Gastrocnemius medialis (tissue), 4 donors: ENCODE data around the gene SLX9. TPM values are rescaled to one million over a fixed set of nuclear protein-coding genes. Genes with fewer than 3 reads are reported as not detected.

Source experiments
- ATAC-seq, 2 donors: fragments of 150-250 bp; one replicate each; pipeline ENCODE4 v1.9.1; 2016
- DNase-seq, 2 donors: peaks; one replicate each; pipeline ENCODE4 v3.0.0-alpha.2; 2019
- H3K27ac ChIP-seq, 4 donors: fragments of 200-600 bp; sonication (generic); 1 replicate in 1 of 4; 2 replicates in 3 of 4; pipeline ENCODE4 v1.5.1; 2016 to 2018; ENCODE audit warnings: mild to moderate bottlenecking in 2 of 4, moderate library complexity in 1 of 4
- H3K27me3 ChIP-seq, 3 donors: fragments of 200-600 bp; sonication (generic) in 2 of 3; 1 replicate in 1 of 3; 2 replicates in 2 of 3; pipeline versions ENCODE4 v1.5.1 to v1.6.0; 2016 to 2019; ENCODE audit warnings: mild to moderate bottlenecking in 1 of 3, moderate library complexity in 1 of 3
- H3K36me3 ChIP-seq, 2 donors: fragments of 200-600 bp; sonication (generic) in 1 of 2; one replicate each; pipeline ENCODE4 v1.5.1; 2017 to 2018
- H3K4me1 ChIP-seq, 2 donors: fragments of 200-600 bp; sonication (generic) in 1 of 2; one replicate each; pipeline ENCODE4 v1.5.1; 2016 to 2017; ENCODE audit warnings: mild to moderate bottlenecking in 2 of 2
- H3K4me3 ChIP-seq, 4 donors: fragments of 200-600 bp; sonication (generic) in 3 of 4; 1 replicate in 1 of 4; 2 replicates in 3 of 4; pipeline ENCODE4 v1.5.1; 2016 to 2019; ENCODE audit warnings: mild to moderate bottlenecking in 2 of 4
- H3K9me3 ChIP-seq, 3 donors: fragments of 200-600 bp; sonication (generic) in 2 of 3; 1 replicate in 1 of 3; 2 replicates in 2 of 3; pipeline ENCODE4 v1.5.1; 2016 to 2019
- POLR2A ChIP-seq, 2 donors: fragments of 450-650 bp; IDR thresholded peaks; one replicate each; pipeline ENCODE4 v1.6.1; 2017; ENCODE audit warnings: antibody characterized with exemption in 2 of 2, mild to moderate bottlenecking in 2 of 2, moderate library complexity in 2 of 2
- in situ Hi-C, 4 donors: fragments of 200-750 bp; cut with MboI; loops; one replicate each; pipeline versions ENCODE4 v1.15.0 to v1.8.0; 2017; ENCODE audit warnings: low sequenced_read_pairs in 4 of 4
- intact Hi-C: fragments of 100-400 bp; cut with DNase I; formaldehyde crosslinking; loops from one replicate; pipeline ENCODE4 v1.15.1; 2023; ENCODE audit warnings: low total_unique reads
- total RNA-seq, 4 donors: library from RNA; depleted of rRNA; stranded (reverse); fragments of >200 nt; gene quantifications; one replicate each; pipeline versions ENCODE4 v1.1.0 to v1.2.3, GENCODE V29; 2016
- TF ChIP-seq, protein P1 (sequence below), 5 experiments: fragments of 450-650 bp in 3 of 5; fragments of 200-600 bp in 2 of 5; sonication (generic) in 2 of 5; IDR thresholded peaks in 4 of 5; conservative IDR thresholded peaks in 1 of 5; 1 replicate in 4 of 5; 2 replicates in 1 of 5; pipeline ENCODE4 v1.5.1; 2016 to 2019; ENCODE audit warnings: antibody characterized with exemption in 5 of 5, mild to moderate bottlenecking in 3 of 5, moderate library complexity in 3 of 5

SLX9 gene
- total RNA-seq, 4 donors from 2014 or later = 23.7 to 37.6 (median 25.8) TPM

DNA sequence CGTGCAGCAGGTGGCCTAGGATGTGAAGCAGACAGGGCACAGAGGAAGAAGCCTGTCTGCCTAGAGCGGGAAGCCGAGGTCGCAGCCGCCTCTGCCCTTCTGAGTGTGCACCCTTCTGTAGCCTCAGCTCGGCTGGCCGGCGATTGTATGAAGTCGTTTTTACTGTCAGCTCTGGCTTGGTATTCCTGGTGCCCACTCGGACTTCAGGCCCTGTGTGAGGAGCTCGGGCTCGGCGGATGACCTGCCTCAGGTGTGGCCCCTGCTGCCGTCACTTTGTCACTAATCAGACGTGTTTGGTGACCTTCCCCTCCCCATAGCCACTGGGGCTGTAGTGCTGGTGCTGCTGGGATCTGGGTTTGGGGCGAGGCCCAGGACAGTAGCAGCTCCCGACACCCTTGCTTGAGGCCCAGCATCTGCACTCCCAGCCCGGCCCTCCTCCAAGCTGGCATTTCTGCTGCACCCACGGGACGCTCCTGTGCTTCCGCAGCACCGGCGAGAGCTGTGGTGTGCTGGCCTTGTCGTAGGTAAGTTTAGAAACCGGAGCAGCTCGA is 18.1 kb downstream of the SLX9 start:
- intact Hi-C loops = no loop called here
- Histone ChIP-seq H3K4me1 (peaks cover 34 to 47% of the 10 kb centered on the region in 2 donors), H3K27me3 (no peaks in the 10 kb centered on the region), H3K27ac (peak overlapping the region; percentile 15 to 59 (median 39)), H3K36me3 (peaks cover 0 to 7% of the 10 kb centered on the region in 2 donors), H3K4me3 (no peak overlapping the region), H3K9me3 (no peaks in the 10 kb centered on the region)
- ATAC-seq (no peak), DNase-seq (no peak)
- no peak for TF ChIP-seq POLR2A (IDR thresholded peaks at IDR 0.05)
- TF ChIP-seq, protein P1, sequence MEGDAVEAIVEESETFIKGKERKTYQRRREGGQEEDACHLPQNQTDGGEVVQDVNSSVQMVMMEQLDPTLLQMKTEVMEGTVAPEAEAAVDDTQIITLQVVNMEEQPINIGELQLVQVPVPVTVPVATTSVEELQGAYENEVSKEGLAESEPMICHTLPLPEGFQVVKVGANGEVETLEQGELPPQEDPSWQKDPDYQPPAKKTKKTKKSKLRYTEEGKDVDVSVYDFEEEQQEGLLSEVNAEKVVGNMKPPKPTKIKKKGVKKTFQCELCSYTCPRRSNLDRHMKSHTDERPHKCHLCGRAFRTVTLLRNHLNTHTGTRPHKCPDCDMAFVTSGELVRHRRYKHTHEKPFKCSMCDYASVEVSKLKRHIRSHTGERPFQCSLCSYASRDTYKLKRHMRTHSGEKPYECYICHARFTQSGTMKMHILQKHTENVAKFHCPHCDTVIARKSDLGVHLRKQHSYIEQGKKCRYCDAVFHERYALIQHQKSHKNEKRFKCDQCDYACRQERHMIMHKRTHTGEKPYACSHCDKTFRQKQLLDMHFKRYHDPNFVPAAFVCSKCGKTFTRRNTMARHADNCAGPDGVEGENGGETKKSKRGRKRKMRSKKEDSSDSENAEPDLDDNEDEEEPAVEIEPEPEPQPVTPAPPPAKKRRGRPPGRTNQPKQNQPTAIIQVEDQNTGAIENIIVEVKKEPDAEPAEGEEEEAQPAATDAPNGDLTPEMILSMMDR (IDR thresholded peaks at IDR 0.05 in 4 of 5, conservative IDR thresholded peaks at IDR 0.05 in 1 of 5) = no peak
- in situ Hi-C loops = loop anchor here in 1 of 4 donors (10.0 kb wide), 1 partner anchor 87 kb away; no protein-coding TSS in a partner anchor

DNA sequence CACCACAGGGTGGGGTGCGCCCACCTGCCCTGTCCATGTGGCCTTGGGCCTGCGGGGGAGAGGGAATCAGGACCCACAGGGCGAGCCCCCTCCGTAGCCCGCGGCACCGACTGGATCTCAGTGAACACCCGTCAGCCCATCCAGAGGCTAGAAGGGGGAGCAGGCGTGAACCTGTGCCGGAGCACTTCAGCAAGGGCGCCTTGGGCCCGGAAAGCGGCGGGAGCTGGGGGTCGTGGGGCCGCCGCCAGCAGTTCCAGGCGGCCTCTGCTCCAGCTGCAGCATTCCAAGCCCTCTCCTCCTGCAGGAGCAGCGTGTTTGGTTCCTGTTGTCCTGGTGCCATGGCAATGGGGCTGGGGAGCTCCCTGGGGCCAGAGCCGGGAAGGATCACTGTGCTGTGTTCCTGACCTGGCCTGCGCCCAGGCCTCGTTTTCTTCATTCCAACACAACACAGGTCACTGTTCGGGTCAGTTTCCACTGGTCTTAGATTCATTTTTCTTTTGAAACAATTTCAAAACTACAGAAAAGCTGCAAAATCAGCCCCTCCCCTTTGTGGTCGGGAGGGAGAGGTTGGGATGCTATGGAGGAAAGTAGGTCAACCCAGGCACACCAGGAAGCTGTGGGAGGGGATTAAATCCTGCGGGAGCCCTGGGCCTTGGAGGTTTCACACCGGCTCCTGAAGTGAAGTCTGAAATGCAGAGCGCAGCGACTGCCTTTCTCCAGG is 18.8 kb downstream of the SLX9 start:
- Histone ChIP-seq H3K4me3 (no peak overlapping the region), H3K9me3 (no peaks in the 10 kb centered on the region), H3K27me3 (no peaks in the 10 kb centered on the region), H3K4me1 (peaks cover 31 to 41% of the 10 kb centered on the region in 2 donors), H3K27ac (peak overlapping the region; percentile 15 to 59 (median 39)), H3K36me3 (peaks cover 0 to 7% of the 10 kb centered on the region in 2 donors)
- in situ Hi-C loops = loop anchor here in 1 of 4 donors (10.0 kb wide), 1 partner anchor 86 kb away; no protein-coding TSS in a partner anchor
- TF ChIP-seq, protein P1 (IDR thresholded peaks at IDR 0.05 in 4 of 5, conservative IDR thresholded peaks at IDR 0.05 in 1 of 5) = no peak
- TF ChIP-seq POLR2A (IDR thresholded peaks at IDR 0.05) = no peak
- intact Hi-C loops = no loop called here
- DNase-seq (peak; percentile 37 to 79), ATAC-seq (peak; percentile 60 to 61)

DNA sequence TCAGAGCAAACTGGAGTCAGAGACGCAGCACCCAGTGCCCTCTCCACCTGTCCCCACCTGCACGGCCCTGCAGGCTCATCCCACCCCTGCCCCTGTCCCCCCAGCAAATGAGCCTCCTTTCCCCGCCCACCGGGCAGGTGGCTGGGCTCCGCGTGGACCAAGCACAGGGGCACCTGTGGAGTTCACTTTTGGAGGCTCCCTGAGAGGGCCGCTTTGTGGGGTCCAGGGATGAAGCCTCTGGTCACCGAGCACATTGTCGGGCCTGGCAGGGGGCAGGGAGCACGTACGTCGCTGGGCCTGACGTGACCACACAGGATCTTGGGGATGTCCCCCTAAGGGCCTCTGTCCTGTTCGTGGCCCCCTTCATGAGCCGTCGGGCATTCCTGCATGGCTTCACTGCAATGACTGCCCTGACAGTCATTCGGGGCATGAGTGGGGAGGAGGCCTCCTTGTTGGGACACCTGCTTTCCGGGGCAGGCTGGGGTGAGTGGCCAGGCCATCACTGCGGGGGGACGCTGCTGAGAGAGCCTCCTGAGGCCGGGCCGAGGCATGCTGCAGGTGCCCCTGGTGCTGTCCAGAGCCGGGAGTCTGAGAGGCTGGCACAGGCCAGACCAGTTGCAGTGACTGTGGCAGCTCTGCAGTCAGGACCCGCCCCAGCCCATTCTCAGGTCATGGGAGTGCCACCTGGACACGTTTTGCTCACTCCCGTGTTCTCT is 19.7 kb downstream of the SLX9 start:
- in situ Hi-C loops (loop anchor here in 1 of 4 donors (10.0 kb wide), 1 partner anchor 85 kb away; no protein-coding TSS in a partner anchor), intact Hi-C loops (no loop called here)
- H3K4me1 ChIP-seq = peaks cover 23 to 32% of the 10 kb centered on the region in 2 donors
- no peak for ATAC-seq
- no peak for TF ChIP-seq POLR2A (IDR thresholded peaks at IDR 0.05)
- TF ChIP-seq, protein P1 (IDR thresholded peaks at IDR 0.05 in 4 of 5, conservative IDR thresholded peaks at IDR 0.05 in 1 of 5) = no peak
- H3K27ac ChIP-seq = peak overlapping the region in 3 of 4 donors; percentile 15 to 59 (median 25)
- H3K9me3 ChIP-seq = no peaks in the 10 kb centered on the region
- no peak overlapping the region for H3K4me3 ChIP-seq
- no peak for DNase-seq
- no peaks in the 10 kb centered on the region for H3K27me3 ChIP-seq
- H3K36me3 ChIP-seq = peaks cover 0 to 7% of the 10 kb centered on the region in 2 donors

DNA sequence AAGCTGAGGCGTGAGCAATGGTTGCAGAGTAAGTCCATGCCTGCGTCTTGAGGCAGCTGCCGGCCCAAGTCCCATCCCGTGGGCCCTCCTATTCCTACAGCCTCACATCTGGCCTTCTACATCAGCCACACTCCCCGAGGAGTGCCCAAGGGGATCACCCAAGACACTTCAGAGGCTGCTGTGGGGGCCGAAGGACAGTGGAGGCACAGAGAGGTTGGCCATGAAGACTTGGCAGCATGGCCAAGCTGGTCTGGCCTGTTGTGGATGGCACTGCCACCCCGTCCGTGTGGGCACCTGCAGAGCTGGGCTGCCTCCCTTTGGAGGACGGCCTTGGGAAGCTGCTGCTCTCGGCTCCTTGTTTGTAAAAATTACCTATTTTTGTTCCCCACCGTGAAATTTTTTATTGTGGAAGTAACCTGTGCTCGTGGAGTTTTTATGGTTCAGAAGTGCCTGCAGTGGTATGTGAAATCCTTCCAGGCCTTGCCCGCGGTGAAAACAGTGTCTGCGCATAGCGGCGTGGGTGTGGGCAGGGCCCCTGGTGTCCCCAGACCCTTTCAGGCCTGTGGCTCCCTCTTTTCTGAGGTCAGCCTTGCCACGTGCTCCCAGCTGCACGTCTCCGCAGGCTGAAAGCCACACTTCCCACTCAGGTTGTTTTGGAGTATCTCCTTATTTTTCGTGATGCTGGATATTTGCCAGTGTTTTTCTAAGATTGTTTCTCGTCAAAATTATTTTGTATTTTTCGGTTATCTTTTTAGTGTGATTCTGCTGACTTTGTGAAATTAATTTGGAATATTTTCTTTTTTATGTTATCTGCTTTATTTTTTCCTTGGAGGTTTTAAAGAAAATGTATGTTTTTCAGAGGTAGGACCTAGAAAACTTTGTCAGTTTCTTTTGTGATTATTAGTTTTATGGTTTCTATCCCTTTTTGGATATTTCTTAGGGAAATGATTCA is 20.6 kb downstream of the SLX9 start:
- Histone ChIP-seq H3K36me3 (peaks cover 0 to 7% of the 10 kb centered on the region in 2 donors), H3K27ac (no peak overlapping the region), H3K27me3 (no peaks in the 10 kb centered on the region), H3K9me3 (no peaks in the 10 kb centered on the region), H3K4me1 (peaks cover 25 to 29% of the 10 kb centered on the region in 2 donors), H3K4me3 (no peak overlapping the region)
- in situ Hi-C loops = no loop called here
- DNase-seq = no peak
- TF ChIP-seq POLR2A (IDR thresholded peaks at IDR 0.05) = no peak
- TF ChIP-seq, protein P1 (IDR thresholded peaks at IDR 0.05 in 4 of 5, conservative IDR thresholded peaks at IDR 0.05 in 1 of 5) = no peak
- intact Hi-C loops = no loop called here
- ATAC-seq = no peak
